Epithelial cell of prostate (primary cell): ENCODE data around the gene MAP2K2.
A peak's percentile ranks its signal among the peaks of the same experiment; 100 is the strongest.

Source experiments
- DNase-seq: peaks from one replicate; pipeline ENCODE4 v3.0.0-alpha.2; 2011; ENCODE audit warnings: low read depth, low spot score
- H3K27ac ChIP-seq: fragments of 450-650 bp; 2 replicates; pipeline ENCODE4 v1.5.1; 2017; ENCODE audit warnings: mild to moderate bottlenecking

Gene MAP2K2

GRCh38 chr19:4083677-4084546, 40.0 kb downstream of the MAP2K2 start:
- DNase-seq: no peak
- peak overlapping the region; percentile 10 for H3K27ac ChIP-seq

- no peak for DNase-seq
- no peak overlapping the region for H3K27ac ChIP-seq
These were observed 41.8 kb downstream of the MAP2K2 start for GRCh38 chr19:4082172-4082571.

GRCh38 chr19:4081441-4082129, 42.3 kb downstream of the MAP2K2 start:
- no peak for DNase-seq
- no peak overlapping the region for H3K27ac ChIP-seq

- H3K27ac ChIP-seq: no peak overlapping the region
- no peak for DNase-seq
These were observed 43.4 kb downstream of the MAP2K2 start for GRCh38 chr19:4080473-4080872.

- DNase-seq: no peak
These were observed 45.9 kb downstream of the MAP2K2 start for GRCh38 chr19:4077800-4078684.

GRCh38 chr19:4077007-4077374, 46.9 kb downstream of the MAP2K2 start:
- no peak for DNase-seq
- no peak overlapping the region for H3K27ac ChIP-seq

More at GRCh38 chr19:4077800-4078684, 45.9 kb downstream of the MAP2K2 start:
- no peak overlapping the region for H3K27ac ChIP-seq

GRCh38 chr19:4075373-4075772, 48.5 kb downstream of the MAP2K2 start:
- DNase-seq: no peak
- H3K27ac ChIP-seq: no peak overlapping the region

- H3K27ac ChIP-seq: no peak overlapping the region
- DNase-seq: no peak
These were observed 52.3 kb downstream of the MAP2K2 start for GRCh38 chr19:4071610-4072009.

GRCh38 chr19:4069331-4069959, 54.5 kb downstream of the MAP2K2 start:
- H3K27ac ChIP-seq: no peak overlapping the region
- DNase-seq: no peak

- no peak overlapping the region for H3K27ac ChIP-seq
- no peak for DNase-seq
These were observed 55.6 kb downstream of the MAP2K2 start for GRCh38 chr19:4068047-4068966.

- no peak for DNase-seq
- H3K27ac ChIP-seq: peak overlapping the region; percentile 74
These were observed 56.4 kb downstream of the MAP2K2 start for GRCh38 chr19:4067396-4068046.

- DNase-seq: no peak
- H3K27ac ChIP-seq: peak within 1 kb of the TSS; percentile 89
These were observed 57.1 kb downstream of the MAP2K2 start, which contains the start of gene ZBTB7A for GRCh38 chr19:4066682-4067395. TSS of gene ZBTB7A (minus strand) at chr19:4066899. CDS start at chr19:4055232, 11,667 bp downstream.

- peak overlapping the region; percentile 74 for H3K27ac ChIP-seq
- DNase-seq: no peak
These were observed 57.7 kb downstream of the MAP2K2 start for GRCh38 chr19:4066176-4066606.

- peak; percentile 88 for DNase-seq
These were observed 58.3 kb downstream of the MAP2K2 start for GRCh38 chr19:4065430-4066175.

GRCh38 chr19:4064496-4065260, 59.2 kb downstream of the MAP2K2 start:
- DNase-seq: no peak
- peak overlapping the region; percentile 89 for H3K27ac ChIP-seq

More at GRCh38 chr19:4065430-4066175, 58.3 kb downstream of the MAP2K2 start:
- peak overlapping the region; percentile 89 for H3K27ac ChIP-seq

- H3K27ac ChIP-seq: peak overlapping the region; percentile 89
- no peak for DNase-seq
These were observed 59.8 kb downstream of the MAP2K2 start for GRCh38 chr19:4064149-4064495.
